HFF-Myc (cell line): ENCODE data around the gene BMPR1B.
"Not testable (repeated sequence)": the region's sequence is repeated elsewhere in the genome, so short reads cannot be mapped to it uniquely, and the experiment has no call there.

Experiments
- DNase-seq: peaks from one replicate; pipeline ENCODE4 v3.0.0-alpha.2; 2011; ENCODE audit warnings: low read depth; ENCODE audit errors: extremely low read depth
- H3K4me3 ChIP-seq: replicated peaks from 2 replicates; pipeline ENCODE4 v1.5.1; 2011; ENCODE audit warnings: low read depth, mild to moderate bottlenecking, control low read depth, low read length
- CTCF ChIP-seq: IDR thresholded peaks from 2 replicates; pipeline ENCODE4 v1.5.1; 2012; ENCODE audit warnings: mild to moderate bottlenecking, low read depth, low read length, control low read depth; ENCODE audit errors: missing control alignments

BMPR1B gene

GRCh38 chr4:95059663-95060062 lies 301.9 kb downstream of the BMPR1B start:
- DNase-seq: no peak
- H3K4me3 ChIP-seq: no peak overlapping the region
- TF ChIP-seq CTCF: no peak

- no peak for TF ChIP-seq CTCF
- no peak for DNase-seq
- H3K4me3 ChIP-seq: no peak overlapping the region
Measured at GRCh38 chr4:95061220-95061619, 303.5 kb downstream of the BMPR1B start.

- not testable (repeated sequence) for H3K4me3 ChIP-seq, DNase-seq
Measured at GRCh38 chr4:95061801-95062200, 304.0 kb downstream of the BMPR1B start.

GRCh38 chr4:95066050-95066449 lies 308.3 kb downstream of the BMPR1B start:
- TF ChIP-seq CTCF: no peak
- DNase-seq: no peak
- H3K4me3 ChIP-seq: no peak overlapping the region

- no peak overlapping the region for H3K4me3 ChIP-seq
- no peak for TF ChIP-seq CTCF
- DNase-seq: no peak
Measured at GRCh38 chr4:95068401-95068800, 310.6 kb downstream of the BMPR1B start.

GRCh38 chr4:95068818-95069478 lies 311.2 kb downstream of the BMPR1B start:
- no peak overlapping the region for H3K4me3 ChIP-seq
- no peak for TF ChIP-seq CTCF
- no peak for DNase-seq

GRCh38 chr4:95071851-95072250 lies 314.1 kb downstream of the BMPR1B start:
- DNase-seq: no peak
- no peak overlapping the region for H3K4me3 ChIP-seq
- TF ChIP-seq CTCF: no peak
